ENCODE measurements around the gene PPBP.
"Not testable (repeated sequence)": the region's sequence is repeated elsewhere in the genome, so short reads cannot be mapped to it uniquely, and the experiment has no call there.

PPBP gene

DNA sequence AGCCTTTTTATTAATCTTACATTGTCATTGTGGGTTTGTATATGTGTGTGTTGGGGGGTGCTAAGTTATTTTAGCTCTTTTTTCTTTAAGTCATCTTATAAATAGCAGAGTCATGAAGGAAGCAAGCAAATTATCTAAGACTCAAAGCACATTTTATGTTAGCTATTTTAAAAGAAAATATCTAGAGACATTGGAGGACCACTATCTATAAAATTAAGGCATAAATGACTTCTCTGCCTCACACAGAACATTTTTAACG lies 3.7 kb upstream of the PPBP start:
- no peak for DNase-seq

DNA sequence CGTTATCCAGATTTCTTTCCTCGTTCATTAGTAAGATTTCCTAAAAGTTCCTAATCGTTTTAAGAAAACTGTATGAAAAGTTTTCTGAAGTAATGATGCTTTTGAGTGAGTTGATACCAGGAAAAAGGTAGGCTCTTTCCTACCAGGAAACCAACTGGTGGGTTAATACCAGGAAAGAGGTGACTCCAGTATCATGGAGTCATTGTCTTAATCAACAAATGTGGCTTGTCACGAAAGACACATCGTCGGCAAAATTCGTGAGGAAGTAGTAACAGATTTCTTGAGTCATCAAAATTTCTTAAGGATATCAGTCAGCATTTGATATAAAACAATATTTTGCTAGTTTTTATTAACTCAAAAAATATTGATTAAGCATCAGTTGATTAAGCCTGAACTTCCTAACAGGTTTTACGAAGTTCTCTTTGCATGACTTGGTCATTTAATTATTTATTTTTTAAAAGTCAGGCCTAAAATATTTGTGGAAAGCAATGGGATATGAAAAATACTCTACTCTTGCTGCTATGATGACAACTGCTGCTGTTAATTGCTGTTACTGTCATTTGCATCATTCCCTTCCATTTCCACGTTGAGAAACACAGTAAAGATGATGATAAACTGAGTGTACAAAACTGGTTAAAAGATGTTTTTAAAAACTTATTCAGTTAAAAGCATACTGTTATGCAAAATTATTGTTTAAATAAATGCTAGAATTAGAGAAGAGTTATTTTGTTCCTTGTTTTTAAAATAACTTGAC lies 3.2 kb upstream of the PPBP start:
- no peak for DNase-seq

DNA sequence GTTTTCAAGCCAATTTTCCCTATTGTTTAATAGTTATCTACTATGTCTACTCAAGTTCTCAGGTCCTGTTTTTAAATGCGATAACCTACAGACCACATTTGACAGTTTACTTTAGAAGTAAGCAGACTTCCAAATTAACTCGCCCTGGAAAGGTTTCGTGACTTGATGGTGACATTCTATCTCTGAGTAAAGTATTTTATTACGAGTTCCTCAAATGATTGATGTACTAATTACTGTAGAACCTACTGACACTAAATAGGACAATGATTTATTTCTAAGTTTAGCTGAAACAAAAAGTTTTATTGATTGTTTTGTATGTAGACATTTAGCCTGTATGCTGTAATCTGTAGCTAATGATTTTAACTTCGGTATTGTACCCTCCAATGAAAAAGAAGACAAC lies 1.9 kb upstream of the PPBP start:
- DNase-seq = no peak

DNA sequence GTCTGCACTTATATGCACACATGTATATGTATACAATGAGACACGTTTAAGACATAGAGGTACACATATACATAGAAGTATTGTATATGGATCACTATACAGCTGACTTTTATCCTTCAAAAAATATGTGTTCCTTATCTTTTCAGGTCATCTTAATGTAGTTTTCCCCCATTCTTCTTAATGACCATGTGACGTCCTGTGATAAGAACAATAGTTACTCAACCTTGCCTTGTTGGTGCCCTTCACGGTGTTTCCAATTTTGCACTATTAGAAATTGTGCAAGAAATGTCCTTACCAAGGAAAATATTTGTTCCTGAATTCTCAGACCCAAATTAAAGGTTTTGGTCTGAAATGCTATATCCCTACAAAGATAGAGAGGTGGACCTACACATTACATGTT lies 1.0 kb upstream of the PPBP start:
- DNase-seq = no peak

DNA sequence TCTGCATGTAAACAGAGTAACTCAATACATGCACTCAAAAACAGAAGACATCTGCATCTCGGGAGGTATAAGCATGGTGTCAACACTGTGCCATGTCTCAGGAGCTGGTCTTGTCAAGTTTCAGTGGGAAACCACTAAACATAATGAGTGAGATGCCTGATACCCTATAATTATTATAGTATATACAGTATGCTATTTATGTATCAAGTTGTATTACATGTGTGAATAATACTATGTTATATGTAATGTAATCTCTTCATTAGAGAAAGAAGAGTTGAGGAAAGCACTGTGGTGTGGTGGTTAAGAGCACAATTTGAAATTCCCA lies 2.5 kb downstream of the PPBP start:
- DNase-seq = no peak

DNA sequence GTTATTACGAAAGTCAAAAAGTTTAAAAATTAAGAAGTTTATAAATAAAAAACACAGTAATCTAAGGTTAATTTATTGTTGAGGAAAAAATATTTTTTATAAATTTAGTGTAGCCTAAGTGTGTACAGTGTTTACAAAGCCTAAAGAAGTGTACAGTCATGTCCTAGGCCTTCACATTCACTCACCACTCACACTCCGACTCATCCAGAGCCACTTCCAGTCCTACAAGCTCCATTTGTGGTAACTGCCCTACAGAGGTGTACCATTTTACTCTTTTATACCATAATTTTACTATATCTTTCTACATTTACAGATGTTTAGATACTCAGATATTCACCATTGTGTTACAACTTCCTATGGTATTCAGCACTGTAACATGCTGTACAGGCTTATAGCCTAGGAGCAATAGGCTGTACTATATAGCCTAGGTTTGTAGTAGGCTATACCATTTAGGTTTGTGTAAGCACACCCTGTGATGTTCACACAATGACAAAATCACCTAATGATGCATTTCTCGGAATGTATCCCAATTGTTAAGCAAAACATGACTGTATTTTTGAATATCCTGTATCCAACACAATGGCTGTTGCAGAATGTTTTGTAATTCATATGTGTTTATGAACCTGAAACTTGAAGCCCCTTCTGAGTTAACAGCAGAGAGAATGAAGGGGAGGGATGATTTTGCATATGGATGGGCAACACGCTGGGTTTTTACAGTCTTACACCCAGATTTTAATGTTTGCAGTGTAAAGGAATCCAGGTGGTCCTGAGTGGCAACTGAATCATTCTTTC lies 3.1 kb downstream of the PPBP start:
- DNase-seq = no peak

DNA sequence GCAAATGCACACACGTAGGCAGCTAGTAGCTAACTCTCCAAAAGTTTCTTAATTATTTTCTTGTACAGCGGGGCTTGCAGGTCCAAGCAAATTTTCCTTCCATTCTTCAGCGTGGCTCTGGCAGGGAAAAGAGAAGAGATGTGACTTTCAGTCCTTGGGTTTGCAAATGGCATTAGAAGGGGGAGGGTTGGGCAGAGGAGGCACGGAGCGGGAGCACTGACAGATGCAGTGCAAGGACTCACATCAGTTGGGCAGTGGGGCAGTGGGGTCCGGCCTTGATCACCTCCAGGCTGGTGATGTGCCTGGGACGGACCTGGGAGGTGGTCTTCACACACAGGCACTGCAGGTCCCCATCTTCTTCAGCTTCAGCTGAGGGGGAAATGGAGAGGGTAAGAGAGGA lies 6.8 kb downstream of the PPBP start:
- DNase-seq = not testable (repeated sequence)

DNA sequence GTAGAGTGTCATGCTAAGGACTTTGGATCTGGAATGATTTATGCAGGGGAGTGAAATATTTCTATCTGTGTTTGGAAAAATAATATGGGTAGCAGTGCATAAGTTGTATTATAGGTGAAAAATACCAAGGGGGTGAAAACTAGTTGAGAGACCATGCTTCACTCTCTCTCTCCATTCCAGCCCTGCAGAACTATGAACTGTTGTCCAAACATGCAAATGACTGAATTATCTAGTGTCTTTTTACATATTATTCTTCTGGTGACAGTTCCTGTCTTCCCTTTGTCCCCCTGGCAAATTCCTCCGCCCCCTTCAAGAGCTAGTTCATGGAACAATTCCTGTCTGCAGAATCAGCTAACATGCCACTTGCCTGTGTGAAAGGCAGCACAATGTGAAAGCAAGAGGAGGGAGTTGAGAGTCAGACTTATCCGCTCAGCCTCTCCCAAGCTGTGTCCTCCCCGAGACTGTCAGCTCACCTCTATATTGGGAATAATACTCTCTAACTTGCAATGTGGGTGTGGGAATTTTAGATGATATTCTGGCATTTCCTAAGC lies 8.5 kb downstream of the PPBP start:
- no peak for DNase-seq

DNA sequence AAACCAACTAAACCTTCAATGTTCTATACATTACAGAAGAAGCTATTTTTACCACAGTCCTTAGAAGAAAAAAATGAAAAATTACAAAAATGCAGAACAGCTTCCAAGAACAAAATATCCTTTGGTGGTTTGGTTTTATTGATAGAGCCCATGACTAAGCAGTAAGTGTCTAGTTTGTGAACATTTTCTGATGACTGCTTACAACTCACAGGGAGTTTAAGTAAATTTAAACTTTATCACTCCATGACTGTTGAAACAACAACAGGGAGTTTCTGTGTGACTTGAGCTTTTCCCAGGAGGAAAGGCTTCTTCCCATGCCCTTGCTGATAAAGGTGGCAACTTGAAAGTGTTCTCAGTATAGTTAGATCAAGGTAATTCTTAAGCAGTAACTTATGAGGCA lies 9.1 kb downstream of the PPBP start:
- no peak for DNase-seq

DNA sequence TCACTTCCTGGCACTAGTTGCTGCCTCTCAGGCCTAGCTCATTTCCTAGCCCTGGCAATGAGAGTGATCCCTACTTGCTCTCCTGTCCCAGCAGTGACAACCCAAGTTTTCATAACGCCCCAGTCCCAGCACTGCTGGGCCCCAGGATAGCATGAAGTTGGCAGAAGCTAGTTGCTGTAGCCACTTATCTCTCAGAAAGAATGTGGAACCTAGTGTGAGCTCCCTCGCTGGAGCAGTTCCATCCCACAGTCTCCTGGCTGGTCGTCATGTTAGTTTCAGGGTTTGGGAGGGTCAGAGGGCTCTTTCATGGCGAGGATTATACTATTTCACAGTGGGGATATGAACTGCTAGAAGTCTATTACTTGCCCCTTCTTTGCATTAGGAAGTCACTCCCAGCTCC lies 11.3 kb downstream of the PPBP start:
- DNase-seq = no peak

DNA sequence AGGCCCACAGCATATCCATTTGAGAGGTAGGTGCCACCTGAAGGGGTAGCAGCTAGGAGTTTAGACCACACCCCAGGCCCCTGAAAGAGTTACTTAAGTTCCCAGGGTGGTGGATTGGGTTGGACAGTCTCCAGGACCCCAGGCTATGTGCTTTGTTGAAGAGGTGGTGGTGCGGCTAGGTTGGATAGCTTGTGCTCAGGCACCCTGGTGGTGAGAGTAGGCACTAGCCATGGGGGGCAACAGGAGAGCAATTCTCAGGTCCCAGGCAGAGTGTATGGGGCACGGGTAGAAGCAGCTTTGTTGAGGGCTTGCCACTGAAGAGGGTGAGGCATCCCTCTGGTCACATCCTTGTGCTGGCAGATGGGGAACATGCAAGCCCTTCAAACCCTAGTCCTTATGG lies 11.8 kb downstream of the PPBP start:
- DNase-seq = no peak

DNA sequence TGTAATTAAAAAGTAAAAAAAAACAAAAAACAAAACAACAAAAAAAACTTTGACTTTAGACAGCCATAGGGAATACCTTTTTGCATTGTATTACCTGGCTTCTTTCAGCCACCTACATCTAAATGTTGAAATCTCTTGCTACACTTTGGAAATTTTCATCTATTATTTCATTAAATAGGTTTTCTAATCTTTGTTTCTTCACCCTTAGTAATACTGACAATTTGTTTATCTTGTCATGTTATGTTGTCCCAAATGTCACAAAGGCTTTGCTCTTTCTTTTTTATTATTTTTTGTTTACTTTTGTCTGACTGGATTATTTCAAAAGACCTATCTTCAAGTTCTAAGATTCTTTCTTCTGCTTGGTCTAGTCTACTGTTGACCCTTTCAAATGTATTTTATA lies 13.6 kb downstream of the PPBP start:
- DNase-seq = no peak

DNA sequence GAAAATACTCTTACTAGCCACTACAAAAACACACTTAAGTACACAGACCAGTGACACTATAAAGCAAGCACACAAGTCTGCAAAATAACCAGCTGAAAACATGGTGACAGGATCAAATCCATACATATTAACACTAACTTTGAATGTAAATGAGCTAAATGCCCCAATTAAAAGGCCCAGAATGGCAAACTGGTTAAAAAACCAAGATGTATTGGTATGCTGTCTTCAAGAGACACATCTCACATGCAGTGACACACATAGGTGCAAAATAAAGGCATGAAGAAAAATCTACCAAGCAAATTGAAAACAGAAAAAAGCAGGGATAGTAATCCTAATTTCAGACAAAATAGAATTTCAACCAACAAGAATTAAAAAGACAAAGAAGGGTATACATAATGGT lies 17.0 kb downstream of the PPBP start:
- DNase-seq = no peak

DNA sequence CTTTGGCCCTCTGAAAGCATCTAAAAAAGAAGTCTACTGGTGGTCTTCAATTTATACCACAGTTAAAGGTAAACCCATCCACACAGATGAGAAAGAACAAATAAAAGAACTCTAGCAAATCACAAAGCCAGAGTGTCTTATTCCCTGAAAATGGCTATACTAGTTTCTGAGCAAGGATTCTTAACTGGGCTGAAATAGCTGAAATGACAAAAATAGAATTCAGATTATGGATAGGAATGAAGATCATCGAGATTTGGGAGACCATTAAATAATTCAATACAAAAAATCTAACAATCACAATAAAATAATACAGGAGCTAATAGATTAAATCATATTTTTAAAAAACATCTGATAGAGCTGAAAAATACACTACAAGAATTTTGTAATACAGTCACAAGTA lies 18.0 kb downstream of the PPBP start:
- no peak for DNase-seq

DNA sequence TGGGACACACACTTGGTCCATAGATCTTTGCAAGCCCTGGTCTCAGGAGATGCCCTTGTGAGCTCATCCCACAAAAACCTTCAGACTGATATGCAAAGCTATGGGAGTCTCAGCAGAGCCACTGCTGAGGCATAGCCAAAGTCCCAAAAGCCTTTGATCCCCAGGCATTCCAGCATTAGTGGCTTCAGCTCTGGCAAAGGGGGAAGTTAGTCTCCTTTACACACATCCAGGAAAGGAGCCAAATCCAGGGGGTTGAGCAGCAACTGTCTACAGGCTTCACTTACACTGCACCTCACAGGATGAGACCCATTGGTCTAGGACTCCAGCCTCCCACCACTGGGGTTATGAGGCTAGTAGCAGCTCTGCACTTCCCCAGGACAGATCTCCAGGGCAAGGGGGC lies 20.1 kb downstream of the PPBP start:
- DNase-seq = no peak

DNA sequence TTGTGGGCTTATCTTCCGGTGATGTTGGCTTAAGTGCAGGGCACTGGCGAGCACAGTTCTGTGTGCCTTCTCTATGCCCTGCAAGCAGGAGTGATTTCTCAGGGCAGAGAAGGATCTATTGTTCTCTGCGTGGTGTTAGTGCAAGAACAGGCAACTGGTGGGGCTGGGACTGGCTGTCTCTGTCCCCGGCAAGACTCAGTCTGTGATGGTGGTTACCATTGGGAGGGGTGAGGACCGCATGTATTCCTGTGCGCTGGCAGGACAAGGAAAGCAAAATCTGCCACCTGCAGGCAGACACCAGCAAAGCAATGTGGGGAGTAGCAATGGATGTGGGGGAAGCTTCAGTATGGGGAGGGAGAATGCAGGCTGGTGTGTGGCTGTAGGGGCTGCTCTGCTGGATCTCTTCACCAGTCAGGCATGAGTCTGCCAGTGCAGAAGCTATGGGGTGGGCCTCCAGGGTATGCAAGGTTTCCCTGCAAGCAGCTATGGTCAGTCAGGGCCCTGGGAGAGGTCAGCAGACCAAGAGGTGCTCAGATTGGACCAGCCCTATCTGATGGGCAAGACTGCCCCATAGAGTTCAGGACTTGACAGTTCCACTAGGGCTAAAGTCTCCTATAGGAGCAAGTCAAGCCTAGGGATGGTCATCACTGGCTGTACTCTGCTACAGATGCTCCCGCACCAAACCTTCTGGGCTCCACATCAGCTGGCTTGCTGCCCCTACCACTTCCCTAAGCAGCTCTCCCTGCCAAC lies 23.0 kb downstream of the PPBP start:
- no peak for DNase-seq

DNA sequence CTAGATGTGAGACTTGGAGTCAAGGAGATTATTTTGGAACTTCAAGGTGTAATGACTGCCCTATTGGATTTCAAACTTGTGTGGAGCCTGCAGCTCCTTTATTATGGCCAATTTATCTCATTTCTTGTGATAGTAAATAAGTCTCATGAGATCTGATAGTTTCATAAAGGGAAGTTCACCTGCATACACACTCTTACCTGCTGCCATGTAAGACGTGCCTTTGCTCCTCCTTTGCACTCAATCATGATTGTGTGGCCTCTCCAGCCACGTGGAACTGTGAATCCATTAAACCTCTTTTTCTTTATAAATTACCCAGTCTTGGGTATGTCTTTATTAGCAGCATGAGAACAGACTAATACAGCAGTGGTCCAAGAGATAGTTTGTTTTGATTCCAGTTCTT lies 25.3 kb downstream of the PPBP start:
- DNase-seq = no peak

DNA sequence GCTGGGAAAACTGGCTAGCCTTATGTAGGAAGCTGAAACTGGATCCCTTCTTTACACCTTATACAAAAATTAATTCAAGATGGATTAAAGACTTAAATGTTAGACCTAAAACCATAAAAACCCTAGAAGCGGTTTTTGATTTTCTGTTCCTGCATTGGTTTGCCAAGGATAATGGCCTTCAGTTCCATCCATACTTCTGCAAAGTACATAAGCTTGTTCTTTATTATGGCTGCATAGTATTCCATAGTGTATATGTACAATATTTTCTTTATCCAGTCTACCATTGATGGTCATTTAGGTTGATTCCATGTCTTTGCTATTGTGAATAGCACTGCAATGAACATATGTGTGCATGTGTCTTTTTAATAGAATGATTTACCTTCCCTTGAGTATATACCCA lies 28.9 kb downstream of the PPBP start:
- not testable (repeated sequence) for DNase-seq

DNA sequence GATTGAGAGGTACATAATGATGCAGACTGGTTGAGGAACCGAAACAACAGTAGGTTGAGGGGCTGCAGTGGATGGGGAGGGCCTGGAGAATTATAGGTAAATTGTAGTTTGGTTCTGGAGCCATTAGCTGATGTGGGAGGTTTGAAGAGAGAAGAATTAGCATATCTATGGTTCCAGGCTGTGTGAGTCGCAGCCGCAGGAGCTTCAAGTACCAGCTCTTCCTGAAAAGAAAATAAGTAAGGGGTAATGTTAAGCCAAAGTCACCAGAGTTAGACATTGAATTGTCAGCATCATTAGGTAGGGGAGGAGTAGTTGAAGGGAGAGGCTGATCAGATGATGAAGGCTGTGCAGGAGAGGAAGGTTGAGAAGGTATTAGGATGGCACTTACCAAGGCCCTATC lies 35.6 kb downstream of the PPBP start:
- no peak for DNase-seq

DNA sequence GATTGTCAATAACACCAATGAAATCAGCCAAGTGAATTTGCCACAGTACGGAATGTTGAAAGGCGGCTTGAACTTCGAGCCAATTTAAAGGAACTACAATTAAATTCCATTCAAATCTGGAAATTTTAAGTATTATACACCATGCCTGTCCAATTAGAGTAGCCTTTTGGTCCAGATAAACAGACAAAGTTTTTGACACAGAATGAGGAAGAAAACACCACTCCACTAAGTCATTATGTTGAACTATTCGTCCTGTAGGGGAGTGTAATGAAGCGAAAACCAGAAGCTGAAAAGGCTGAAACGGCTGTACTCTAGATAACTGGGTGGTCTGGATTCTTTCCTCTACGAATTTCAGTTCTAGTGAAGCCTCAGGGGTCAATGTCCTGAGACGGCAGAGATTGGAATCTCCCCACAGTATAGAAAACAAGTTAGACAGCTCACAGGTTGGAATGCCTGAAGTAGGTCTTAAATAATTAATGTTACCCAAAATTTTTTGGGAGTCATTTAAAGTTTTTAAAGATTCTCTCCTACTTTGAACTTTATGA lies 37.5 kb downstream of the PPBP start:
- DNase-seq = not testable (repeated sequence)

DNA sequence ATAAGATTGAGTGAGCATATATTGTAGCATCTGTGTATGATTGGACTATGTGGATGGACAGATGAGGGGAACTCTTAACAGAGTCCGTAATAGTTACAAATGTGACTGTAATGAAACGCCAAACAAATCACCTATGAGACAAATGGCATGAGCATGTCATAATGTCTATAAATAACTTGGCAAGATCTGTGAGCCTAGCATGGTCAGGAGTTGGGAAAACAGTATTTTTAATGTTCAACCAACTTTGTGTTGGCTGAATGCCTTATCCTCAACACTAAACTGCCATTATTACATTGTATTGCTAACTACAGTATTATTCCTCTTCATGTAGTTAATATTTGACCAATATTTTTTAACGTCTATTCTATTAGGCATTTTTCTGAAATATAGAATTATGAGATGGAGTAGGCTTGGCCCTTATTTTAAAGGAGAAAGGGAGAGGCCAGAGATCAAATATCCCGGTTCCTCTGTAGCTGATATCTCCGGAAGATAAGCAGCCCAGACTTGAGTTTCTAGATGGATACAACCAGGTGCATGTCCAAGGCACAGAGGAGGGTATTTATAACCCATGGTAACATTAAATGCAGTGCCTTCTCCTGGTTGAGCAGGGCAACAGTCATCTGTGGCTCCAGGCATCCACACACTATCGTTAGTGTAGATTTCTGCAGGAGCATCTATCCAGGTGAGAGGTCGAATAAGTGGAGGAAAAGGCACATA lies 38.8 kb downstream of the PPBP start:
- DNase-seq = no peak

DNA sequence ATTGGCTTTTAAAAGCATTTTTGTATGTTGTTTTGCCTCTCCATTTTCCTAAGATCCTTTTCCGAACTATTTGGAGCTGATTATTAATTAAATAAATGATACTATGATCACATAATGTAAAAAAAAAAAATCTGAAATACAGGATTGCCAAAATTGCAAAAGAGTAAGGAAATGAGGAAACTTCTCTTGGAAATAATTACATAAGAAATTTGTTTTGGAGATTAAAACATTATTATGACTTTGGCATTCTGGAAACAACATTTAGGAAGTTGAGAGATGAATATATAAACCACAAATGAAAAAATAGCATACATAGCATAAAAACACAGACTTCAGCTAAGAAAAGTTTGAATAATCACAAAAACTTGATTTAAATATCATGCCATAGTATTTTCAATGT lies 39.7 kb downstream of the PPBP start:
- DNase-seq = no peak
